ENCODE results near the gene FTH1.

Gene FTH1

GRCh38 chr11:61964058-61964665 is 3.3 kb downstream of the FTH1 start:
- H3K27ac ChIP-seq, result no peak overlapping the region
- no peak for TF ChIP-seq CTCF (conservative IDR thresholded peaks at IDR 0.05)

GRCh38 chr11:61963282-61964057 is 4.0 kb downstream of the FTH1 start:
- TF ChIP-seq CTCF (conservative IDR thresholded peaks at IDR 0.05), result no peak
- H3K27ac ChIP-seq, result no peak overlapping the region

- no peak overlapping the region for H3K27ac ChIP-seq
- TF ChIP-seq CTCF (conservative IDR thresholded peaks at IDR 0.05), result no peak
These were observed 4.5 kb downstream of the FTH1 start for GRCh38 chr11:61963016-61963281.

GRCh38 chr11:61962213-61963015 is 5.0 kb downstream of the FTH1 start:
- no peak for TF ChIP-seq CTCF (conservative IDR thresholded peaks at IDR 0.05)

GRCh38 chr11:61961570-61962212 is 5.7 kb downstream of the FTH1 start:
- TF ChIP-seq CTCF (conservative IDR thresholded peaks at IDR 0.05), result no peak
- no peak overlapping the region for H3K27ac ChIP-seq

More at GRCh38 chr11:61962213-61963015, 5.0 kb downstream of the FTH1 start:
- no peak overlapping the region for H3K27ac ChIP-seq

- no peak overlapping the region for H3K27ac ChIP-seq
- TF ChIP-seq CTCF (conservative IDR thresholded peaks at IDR 0.05), result no peak
These were observed 6.9 kb downstream of the FTH1 start for GRCh38 chr11:61960532-61960931.

GRCh38 chr11:61959678-61960077 is 7.8 kb downstream of the FTH1 start:
- no peak for TF ChIP-seq CTCF (conservative IDR thresholded peaks at IDR 0.05)
- H3K27ac ChIP-seq, result no peak overlapping the region

Measured in VCaP (cell line).